GM08714 (cell line): ENCODE data around the gene F8.
"Not testable (repeated sequence)": the region's sequence is repeated elsewhere in the genome, so short reads cannot be mapped to it uniquely, and the experiment has no call there.

Experiments used
- H3K4me3 ChIP-seq: fragments of 200-500 bp; sonication (Bioruptor generic); 2 replicates; pipeline ENCODE4 v1.5.1; 2014; ENCODE audit warnings: mild to moderate bottlenecking, low read length, inconsistent platforms
- ZNF274 ChIP-seq: IDR thresholded peaks from 2 replicates; pipeline ENCODE4 v1.6.1; 2012; ENCODE audit warnings: mild to moderate bottlenecking, low read depth, low read length

Gene F8

GRCh38 chrX:154890990-154891639 lies 131.4 kb downstream of the F8 start:
- TF ChIP-seq ZNF274: no peak
- no peak overlapping the region for H3K4me3 ChIP-seq

DNA sequence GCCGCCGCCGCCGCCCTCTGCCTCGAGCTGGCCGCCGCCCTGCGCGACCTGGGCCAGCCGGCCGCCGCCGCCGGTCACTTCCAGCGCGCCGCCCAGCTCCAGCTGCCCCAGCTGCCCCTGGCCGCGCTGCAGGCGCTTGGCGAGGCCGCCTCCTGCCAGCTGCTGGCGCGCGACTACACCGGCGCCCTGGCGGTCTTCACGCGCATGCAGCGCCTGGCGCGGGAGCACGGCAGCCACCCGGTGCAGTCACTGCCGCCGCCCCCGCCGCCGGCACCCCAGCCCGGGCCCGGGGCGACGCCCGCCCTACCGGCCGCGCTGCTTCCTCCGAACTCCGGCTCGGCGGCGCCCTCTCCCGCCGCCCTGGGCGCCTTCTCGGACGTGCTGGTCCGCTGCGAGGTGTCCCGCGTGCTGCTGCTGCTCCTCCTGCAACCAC lies 135.7 kb downstream of the F8 start:
- H3K4me3 ChIP-seq: not testable (repeated sequence)

- not testable (repeated sequence) for H3K4me3 ChIP-seq
These were observed 136.3 kb downstream of the F8 start, which contains the start of gene F8A1 for GRCh38 chrX:154886069-154886788. Gene F8A1, plus strand, starts transcription at chrX:154886355. Its CDS starts 20 bp downstream, at chrX:154886375.

GRCh38 chrX:154885549-154885948 lies 137.0 kb downstream of the F8 start:
- H3K4me3 ChIP-seq: not testable (repeated sequence)

DNA sequence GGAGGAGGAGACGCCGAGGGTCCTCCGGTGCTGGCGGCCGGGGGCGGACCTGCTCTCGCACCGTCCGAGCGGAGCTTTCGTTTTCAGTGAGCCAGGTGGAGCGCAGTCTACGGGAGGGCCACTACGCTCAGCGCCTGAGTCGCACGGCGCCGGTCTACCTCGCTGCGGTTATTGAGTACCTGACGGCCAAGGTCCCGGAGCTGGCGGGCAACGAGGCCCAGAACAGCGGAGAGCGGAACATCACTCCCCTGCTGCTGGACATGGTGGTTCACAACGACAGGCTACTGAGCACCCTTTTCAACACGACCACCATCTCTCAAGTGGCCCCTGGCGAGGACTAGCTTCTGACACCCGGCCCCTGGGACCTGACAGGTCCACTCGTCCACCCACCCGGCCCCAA lies 137.5 kb downstream of the F8 start:
- not testable (repeated sequence) for H3K4me3 ChIP-seq

- not testable (repeated sequence) for H3K4me3 ChIP-seq
These were observed 138.5 kb downstream of the F8 start for GRCh38 chrX:154884069-154884468.

DNA sequence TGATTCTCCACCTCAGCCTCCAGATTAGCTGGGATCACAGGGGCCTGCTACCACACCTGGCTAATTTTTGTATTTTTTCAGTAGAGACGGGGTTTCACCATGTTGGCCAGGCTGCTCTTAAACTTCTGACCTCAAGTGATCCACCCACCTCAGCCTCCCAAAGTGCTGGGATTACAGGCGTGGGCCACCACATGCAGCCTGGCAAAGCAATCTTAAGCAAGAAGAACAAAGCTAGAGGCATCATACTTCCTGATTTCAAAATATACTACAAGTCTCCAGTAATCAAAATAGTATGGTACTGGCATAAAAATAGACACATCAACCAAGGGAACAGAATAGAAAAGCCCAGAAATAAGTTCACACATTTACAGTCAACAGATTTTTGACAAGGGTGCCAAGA lies 149.2 kb downstream of the F8 start:
- H3K4me3 ChIP-seq: no peak overlapping the region
- TF ChIP-seq ZNF274: no peak

DNA sequence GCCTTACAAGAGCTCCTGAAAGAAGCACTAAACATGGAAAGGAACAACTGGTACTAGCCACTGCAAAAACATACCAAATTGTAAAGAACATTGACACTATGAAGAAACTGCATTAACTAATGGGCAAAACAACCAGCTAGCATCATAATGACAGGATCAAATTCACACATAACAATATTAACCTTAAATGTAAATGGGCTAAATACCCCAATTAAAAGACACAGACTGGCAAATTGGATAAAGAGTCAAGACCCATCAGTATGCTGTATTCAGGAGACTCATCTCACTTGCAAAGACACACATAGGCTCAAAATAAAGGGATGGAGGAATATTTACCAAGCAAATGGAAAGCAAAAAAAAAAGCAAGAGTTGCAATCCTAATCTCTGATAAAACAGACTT lies 154.0 kb downstream of the F8 start:
- H3K4me3 ChIP-seq: not testable (repeated sequence)

DNA sequence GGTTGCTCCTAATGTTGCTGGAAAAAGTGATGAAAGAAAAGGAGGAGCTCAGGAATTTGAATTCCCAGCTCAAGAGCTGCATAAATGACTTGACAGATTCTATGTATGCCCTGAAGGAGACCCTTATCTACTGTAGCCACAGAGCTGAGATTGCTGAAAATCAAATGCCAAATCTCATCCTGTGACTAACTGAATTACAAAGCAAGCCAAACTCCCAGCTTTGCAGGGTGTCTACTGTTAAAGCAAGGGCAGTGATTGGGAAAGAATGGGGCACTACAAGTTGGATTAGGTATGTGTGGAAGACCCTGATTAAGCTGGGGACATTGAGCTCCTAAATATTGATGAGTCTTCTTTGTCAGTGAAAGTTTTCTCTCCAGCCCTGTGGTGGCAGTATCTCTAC lies 167.3 kb downstream of the F8 start:
- TF ChIP-seq ZNF274: no peak
- no peak overlapping the region for H3K4me3 ChIP-seq

GRCh38 chrX:154850957-154851611 lies 171.4 kb downstream of the F8 start:
- H3K4me3 ChIP-seq: no peak overlapping the region
- TF ChIP-seq ZNF274: no peak

DNA sequence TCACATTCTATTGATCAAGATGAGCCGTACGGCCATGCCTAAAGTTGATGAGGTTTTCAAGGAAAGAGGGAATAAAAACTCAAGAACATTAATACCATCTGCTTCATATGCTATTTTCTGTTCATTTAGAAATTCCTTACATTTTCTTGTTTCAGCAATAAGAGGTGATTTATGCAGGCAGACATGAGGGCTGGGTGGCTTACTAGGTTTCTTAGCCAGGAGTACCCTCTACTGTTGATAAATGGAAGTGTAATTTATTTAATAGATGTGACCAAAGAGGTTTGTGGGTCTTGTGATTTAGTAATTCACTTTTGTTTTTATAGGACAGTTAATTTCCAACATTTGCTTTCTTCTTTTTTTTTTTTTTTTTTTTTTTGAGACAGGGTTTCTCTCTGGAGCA lies 181.7 kb downstream of the F8 start:
- no peak overlapping the region; the same call in 1 of the 2 replicates for H3K4me3 ChIP-seq
- no peak for TF ChIP-seq ZNF274

GRCh38 chrX:154836163-154836562 lies 186.4 kb downstream of the F8 start:
- H3K4me3 ChIP-seq: no peak overlapping the region
- TF ChIP-seq ZNF274: no peak

DNA sequence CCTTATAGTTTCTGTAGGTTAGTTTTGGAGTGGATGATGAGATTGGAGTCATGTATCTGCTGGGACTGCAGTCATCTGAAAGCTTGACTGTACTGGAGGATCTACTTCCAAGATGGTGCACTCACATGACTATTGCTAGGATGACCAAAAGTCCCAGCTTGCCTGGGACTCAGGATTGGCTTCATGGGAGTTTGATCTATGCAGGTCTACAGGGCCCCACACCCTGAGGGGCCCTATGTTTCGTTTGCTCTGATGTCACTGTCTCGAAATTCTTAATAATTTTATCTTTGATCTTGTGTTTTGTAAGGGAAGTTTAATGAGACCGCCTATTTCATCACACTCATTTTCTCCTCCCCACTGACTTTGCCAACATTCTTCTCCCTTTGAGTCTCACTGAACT lies 188.0 kb downstream of the F8 start, which contains the start of gene SMIM9:
SMIM9 (minus strand) TSS at position 101 of the 400 bp plus-strand sequence. CDS start 3,806 bp downstream, outside the sequence.
- H3K4me3 ChIP-seq: no peak within 1 kb of the TSS
- TF ChIP-seq ZNF274: no peak

DNA sequence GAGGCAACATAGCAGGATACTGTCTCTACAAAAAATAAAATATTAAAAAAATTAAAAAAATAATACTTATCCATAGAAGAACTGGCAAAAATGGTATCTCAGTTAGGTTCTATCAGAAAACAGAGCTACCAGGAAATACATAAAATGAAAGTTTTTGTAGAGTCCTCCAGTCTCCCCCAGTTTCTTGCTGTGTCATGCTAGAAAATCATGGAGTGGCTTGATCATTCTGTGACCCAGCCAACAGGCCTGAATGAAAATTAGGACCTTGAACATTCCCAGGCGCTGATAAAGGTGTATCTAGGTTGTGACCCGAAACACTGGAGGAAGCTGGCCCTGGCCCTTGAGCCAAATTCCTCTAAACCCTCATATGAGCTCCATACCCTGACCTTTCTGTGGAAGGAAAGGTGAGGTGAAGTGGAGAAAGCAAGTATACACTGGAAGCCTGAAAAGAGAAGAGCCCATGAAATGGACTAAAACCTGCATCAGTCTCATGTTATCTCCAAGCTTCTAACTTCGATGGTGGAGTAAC lies 188.7 kb downstream of the F8 start:
- no peak for TF ChIP-seq ZNF274
- no peak overlapping the region for H3K4me3 ChIP-seq

- no peak for TF ChIP-seq ZNF274
- no peak overlapping the region for H3K4me3 ChIP-seq
These were observed 192.5 kb downstream of the F8 start for GRCh38 chrX:154829926-154830442.
